WERI-Rb-1 (cell line): ENCODE results near the gene HDAC4.

Experiments
- DNase-seq: peaks from one replicate; pipeline ENCODE4 v3.0.0-alpha.2; 2020
- H3K27ac ChIP-seq: fragments of 250-450 bp; sonication (Bioruptor Pico); 2 replicates; pipeline ENCODE4 v1.5.1; 2020; ENCODE audit warnings: mild to moderate bottlenecking, moderate library complexity
- H3K27me3 ChIP-seq: fragments of 250-450 bp; sonication (Bioruptor Pico); 2 replicates; pipeline ENCODE4 v1.5.1; 2021; ENCODE audit warnings: mild to moderate bottlenecking, low read depth, moderate library complexity; ENCODE audit not compliant: insufficient read depth, severe bottlenecking
- H3K36me3 ChIP-seq: fragments of 250-450 bp; sonication (Bioruptor Pico); 2 replicates; pipeline ENCODE4 v1.5.1; 2020; ENCODE audit warnings: mild to moderate bottlenecking, moderate library complexity
- H3K4me3 ChIP-seq: 2 replicates; pipeline ENCODE4 v1.5.1; 2011; ENCODE audit warnings: low read depth, mild to moderate bottlenecking, control low read depth, low read length
- H3K9me3 ChIP-seq: fragments of 250-450 bp; sonication (Bioruptor Pico); 2 replicates; pipeline ENCODE4 v1.5.1; 2021; ENCODE audit warnings: mild to moderate bottlenecking, moderate library complexity; ENCODE audit not compliant: severe bottlenecking
- TF ChIP-seq, protein P1 (sequence below): IDR thresholded peaks from 2 replicates; pipeline ENCODE4 v1.5.1; 2011; ENCODE audit warnings: low read depth, mild to moderate bottlenecking, control low read depth, inconsistent platforms, low read length

HDAC4 gene

DNA sequence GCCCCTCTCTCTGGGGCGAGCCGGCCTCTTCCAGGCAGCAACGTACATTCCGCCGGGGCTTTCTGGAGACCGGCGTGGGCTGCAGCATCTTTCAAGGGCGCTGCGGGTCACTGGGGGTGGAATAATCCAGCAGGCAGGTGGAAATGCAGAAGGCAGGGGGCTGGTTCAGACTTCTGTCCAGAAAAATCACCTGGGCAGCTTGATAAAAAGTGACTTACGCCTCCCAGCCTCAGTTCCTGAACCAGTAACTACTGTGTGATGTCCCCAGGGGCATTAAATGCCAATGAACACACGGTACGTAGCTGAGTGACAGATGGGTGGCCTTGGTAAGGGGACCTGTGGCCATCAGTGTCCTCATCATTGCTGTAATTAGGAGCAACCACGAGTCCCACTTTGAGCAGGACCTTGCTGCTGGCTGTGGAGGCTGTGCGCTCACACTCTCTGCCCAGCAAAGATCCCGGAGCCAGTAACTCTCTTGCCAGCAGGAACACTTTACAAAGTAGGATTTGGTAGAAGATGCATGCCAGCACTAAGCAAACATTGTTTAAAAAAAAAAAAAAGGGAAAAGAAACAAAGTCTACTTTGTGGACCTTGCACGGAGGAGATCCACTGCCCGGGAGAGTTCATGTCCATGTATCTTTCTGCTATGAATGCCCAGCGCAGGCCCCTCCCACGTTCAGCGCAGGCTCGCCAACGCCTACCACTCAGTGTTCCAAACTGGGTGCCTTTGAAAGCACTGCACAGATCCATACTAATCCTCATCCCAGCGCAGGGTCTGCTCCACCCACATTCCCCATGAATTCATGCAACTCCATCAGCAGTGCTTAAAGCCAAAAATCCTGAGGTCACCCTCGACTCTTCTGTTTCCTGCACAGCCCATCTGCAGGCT lies 177.3 kb downstream of the HDAC4 start:
- TF ChIP-seq, protein P1, sequence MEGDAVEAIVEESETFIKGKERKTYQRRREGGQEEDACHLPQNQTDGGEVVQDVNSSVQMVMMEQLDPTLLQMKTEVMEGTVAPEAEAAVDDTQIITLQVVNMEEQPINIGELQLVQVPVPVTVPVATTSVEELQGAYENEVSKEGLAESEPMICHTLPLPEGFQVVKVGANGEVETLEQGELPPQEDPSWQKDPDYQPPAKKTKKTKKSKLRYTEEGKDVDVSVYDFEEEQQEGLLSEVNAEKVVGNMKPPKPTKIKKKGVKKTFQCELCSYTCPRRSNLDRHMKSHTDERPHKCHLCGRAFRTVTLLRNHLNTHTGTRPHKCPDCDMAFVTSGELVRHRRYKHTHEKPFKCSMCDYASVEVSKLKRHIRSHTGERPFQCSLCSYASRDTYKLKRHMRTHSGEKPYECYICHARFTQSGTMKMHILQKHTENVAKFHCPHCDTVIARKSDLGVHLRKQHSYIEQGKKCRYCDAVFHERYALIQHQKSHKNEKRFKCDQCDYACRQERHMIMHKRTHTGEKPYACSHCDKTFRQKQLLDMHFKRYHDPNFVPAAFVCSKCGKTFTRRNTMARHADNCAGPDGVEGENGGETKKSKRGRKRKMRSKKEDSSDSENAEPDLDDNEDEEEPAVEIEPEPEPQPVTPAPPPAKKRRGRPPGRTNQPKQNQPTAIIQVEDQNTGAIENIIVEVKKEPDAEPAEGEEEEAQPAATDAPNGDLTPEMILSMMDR: no peak
- Histone ChIP-seq H3K9me3 (no peaks in the 10 kb centered on the region), H3K36me3 (no peaks in the 10 kb centered on the region), H3K27me3 (no peaks in the 10 kb centered on the region), H3K4me3 (no peak overlapping the region), H3K27ac (no peak overlapping the region)
- no peak for DNase-seq

DNA sequence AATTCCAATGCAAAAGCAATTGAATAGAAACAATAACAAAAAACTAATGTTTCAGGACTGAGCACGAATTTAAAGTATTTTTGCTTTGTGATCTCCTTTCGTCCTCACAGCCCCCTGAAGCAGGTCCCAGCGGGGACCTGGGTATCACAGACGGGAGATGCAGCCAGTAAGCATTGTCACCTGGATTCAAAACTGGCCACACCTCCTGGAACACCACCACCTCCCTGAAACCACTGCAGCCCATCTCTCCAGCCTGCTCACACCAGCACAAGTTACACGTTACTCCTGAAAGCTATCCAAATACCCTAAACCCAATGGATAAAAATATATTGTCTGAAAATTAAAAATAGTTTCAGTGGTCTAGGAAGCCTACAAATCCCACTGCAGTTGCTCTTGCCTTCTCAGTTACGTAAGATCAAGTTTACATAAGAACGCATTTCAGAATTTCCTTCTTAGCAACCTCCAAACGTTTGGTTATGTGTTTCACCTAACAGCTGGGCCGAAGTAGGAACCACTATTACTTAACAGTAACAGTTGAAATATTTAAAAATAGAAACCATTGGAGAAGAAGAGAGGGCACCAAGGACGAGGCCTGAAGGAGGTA lies 178.0 kb downstream of the HDAC4 start:
- no peaks in the 10 kb centered on the region for H3K27me3 ChIP-seq
- no peak overlapping the region for H3K4me3 ChIP-seq
- no peaks in the 10 kb centered on the region for H3K9me3 ChIP-seq
- no peak for DNase-seq
- no peak overlapping the region for H3K27ac ChIP-seq
- TF ChIP-seq, protein P1: no peak
- H3K36me3 ChIP-seq: no peaks in the 10 kb centered on the region

DNA sequence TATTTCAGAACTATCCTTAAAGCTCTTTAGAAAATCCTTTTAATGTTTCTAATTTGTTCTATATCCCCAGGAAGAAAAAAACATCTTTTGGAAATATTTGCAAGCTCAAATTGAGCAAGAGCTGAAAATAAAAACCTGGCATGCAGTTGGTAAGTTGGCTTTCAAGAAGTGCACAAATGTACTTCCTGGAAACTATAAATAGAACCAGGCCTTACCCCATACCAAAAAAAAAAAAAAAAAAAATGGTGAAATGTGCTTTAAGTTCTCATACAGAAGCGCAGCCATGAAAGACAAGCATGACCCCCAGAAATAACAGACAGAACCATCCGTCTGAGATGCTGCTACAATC lies 178.5 kb downstream of the HDAC4 start:
- TF ChIP-seq, protein P1: no peak
- no peak overlapping the region for H3K27ac ChIP-seq
- H3K36me3 ChIP-seq: no peaks in the 10 kb centered on the region
- H3K4me3 ChIP-seq: no peak overlapping the region
- no peak for DNase-seq
- H3K9me3 ChIP-seq: no peaks in the 10 kb centered on the region
- H3K27me3 ChIP-seq: no peaks in the 10 kb centered on the region

DNA sequence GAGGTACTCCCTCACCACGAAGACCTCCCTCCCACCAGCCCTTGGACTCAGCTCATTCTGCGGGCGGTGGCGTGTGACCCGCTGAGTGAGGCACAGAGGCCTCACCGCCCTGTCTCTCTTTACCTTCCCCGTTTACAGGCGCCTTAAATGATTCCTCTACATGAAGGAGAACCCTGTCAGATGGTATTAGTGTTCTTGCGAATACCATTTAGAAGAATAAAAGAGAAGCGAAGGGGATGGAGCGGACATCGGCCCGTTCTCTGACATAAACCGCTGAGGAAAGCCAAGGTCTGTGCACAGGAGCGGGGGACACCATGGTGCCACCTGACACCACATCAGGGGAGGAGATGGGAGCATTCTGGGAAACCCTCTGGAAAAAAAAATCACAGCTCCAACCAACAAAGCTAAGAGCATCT lies 179.8 kb downstream of the HDAC4 start:
- Histone ChIP-seq H3K36me3 (no peaks in the 10 kb centered on the region), H3K27me3 (no peaks in the 10 kb centered on the region), H3K9me3 (no peaks in the 10 kb centered on the region), H3K27ac (no peak overlapping the region), H3K4me3 (no peak overlapping the region)
- TF ChIP-seq, protein P1: no peak
- DNase-seq: no peak

DNA sequence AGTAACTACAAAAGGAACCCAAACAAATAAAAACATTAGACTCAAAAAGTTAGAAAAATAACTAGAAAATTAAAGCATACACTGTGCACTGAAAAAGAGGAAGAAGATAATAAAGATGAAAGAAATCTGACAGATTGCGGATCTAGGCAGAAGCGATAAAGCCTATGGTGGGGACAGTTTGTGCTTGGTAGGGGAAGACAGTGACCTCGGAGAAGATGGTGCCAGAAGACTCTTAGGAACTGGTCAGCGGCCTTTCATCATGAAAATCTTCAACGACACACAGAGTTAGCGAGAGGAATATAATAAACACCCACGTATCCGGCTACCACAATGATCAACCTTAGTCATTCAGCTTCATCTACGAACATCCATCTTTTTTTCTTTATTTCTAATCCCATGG lies 180.5 kb downstream of the HDAC4 start:
- Histone ChIP-seq H3K9me3 (no peaks in the 10 kb centered on the region), H3K27ac (no peak overlapping the region), H3K36me3 (no peaks in the 10 kb centered on the region), H3K27me3 (no peaks in the 10 kb centered on the region), H3K4me3 (no peak overlapping the region)
- TF ChIP-seq, protein P1: no peak
- no peak for DNase-seq
